SK-N-SH (cell line): ENCODE measurements around the gene CDK6. TPM values are rescaled to one million over a fixed set of nuclear protein-coding genes. Genes with fewer than 3 reads are reported as not detected.
A peak's percentile ranks its signal among the peaks of the same experiment; 100 is the strongest.

Experiments used
- CTCF ChIA-PET: fragments of 300-600, 350-600 bp; formaldehyde crosslinking; extraction: SDS; loops from one replicate; lab custom pipeline; 2021; lab: Yijun Ruan, JAX
- POLR2A ChIA-PET: fragments of 350-600 bp; sonication (Branson Sonifier 250); formaldehyde crosslinking; extraction: SDS; loops from one replicate; lab custom pipeline; 2020; ENCODE audit warnings: antibody characterized with exemption, inconsistent platforms; lab: Yijun Ruan, JAX
- DNase-seq: peaks from one replicate; pipeline ENCODE4 v3.0.0; 2012
- H2AFZ ChIP-seq: fragments of 200-600 bp; sonication (generic); 2 replicates; pipeline ENCODE4 v1.8.1; 2016; ENCODE audit warnings: antibody characterized with exemption, mild to moderate bottlenecking, low read depth
- H3F3A ChIP-seq: fragments of 200-600 bp; sonication (generic); replicated peaks from 2 replicates; pipeline ENCODE3; 2016; ENCODE audit warnings: antibody characterized with exemption, mild to moderate bottlenecking; ENCODE audit not compliant: insufficient read depth
- H3K27ac ChIP-seq, 2 experiments: fragments of 200-500 bp in 1 of 2; fragments of 200-600 bp in 1 of 2; sonication (Bioruptor generic) in 1 of 2; sonication (generic), shearing (Covaris generic) in 1 of 2; 2 replicates each; pipeline versions ENCODE4 v1.5.1 to v1.6.1; 2014 to 2016; ENCODE audit warnings: low read depth in 2 of 2, inconsistent platforms in 1 of 2, low read length in 1 of 2, mild to moderate bottlenecking in 1 of 2, mixed read lengths in 1 of 2
- H3K27me3 ChIP-seq: fragments of 200-600 bp; sonication (generic), shearing (Covaris generic); 2 replicates; pipeline ENCODE4 v1.6.1; 2016; ENCODE audit warnings: mixed run types; ENCODE audit not compliant: insufficient read depth
- H3K36me3 ChIP-seq, 2 experiments: fragments of 200-500 bp in 1 of 2; fragments of 200-600 bp in 1 of 2; sonication (Bioruptor generic) in 1 of 2; sonication (generic) in 1 of 2; replicated peaks in 1 of 2; 2 replicates each; pipeline versions ENCODE3 to v1.5.1; 2014 to 2016; ENCODE audit warnings: low read length in 1 of 2, mild to moderate bottlenecking in 1 of 2; ENCODE audit not compliant: insufficient read depth in 2 of 2, control insufficient read depth in 1 of 2
- H3K4me1 ChIP-seq, 2 experiments: fragments of 200-500 bp in 1 of 2; fragments of 200-600 bp in 1 of 2; sonication (Bioruptor generic) in 1 of 2; sonication (generic), shearing (Covaris generic) in 1 of 2; 2 replicates each; pipeline versions ENCODE4 v1.5.1 to v1.6.1; 2014 to 2016; ENCODE audit warnings: low read depth in 1 of 2, low read length in 1 of 2, mixed run types in 1 of 2; ENCODE audit not compliant: insufficient read depth in 2 of 2, control insufficient read depth in 1 of 2
- H3K4me2 ChIP-seq: fragments of 200-600 bp; sonication (generic), shearing (Covaris generic); 2 replicates; pipeline ENCODE4 v1.6.1; 2017; ENCODE audit warnings: mixed run types
- H3K4me3 ChIP-seq, 2 experiments: fragments of 200-500 bp in 1 of 2; fragments of 200-600 bp in 1 of 2; sonication (Bioruptor generic) in 1 of 2; sonication (generic), shearing (Covaris generic) in 1 of 2; 2 replicates each; pipeline versions ENCODE4 v1.5.1 to v1.8.1; 2014 to 2016; ENCODE audit warnings: low read depth in 2 of 2, inconsistent platforms in 1 of 2, low read length in 1 of 2, mild to moderate bottlenecking in 1 of 2, mixed read lengths in 1 of 2, moderate library complexity in 1 of 2
- H3K79me2 ChIP-seq: fragments of 200-600 bp; sonication (generic); 2 replicates; pipeline ENCODE4 v1.8.1; 2017; ENCODE audit warnings: mild to moderate bottlenecking; ENCODE audit not compliant: insufficient read depth
- H3K9ac ChIP-seq: fragments of 200-600 bp; sonication (generic); 2 replicates; pipeline ENCODE4 v1.6.1; 2017; ENCODE audit warnings: mixed run types
- H3K9me2 ChIP-seq: fragments of 200-600 bp; sonication (generic); 2 replicates; pipeline ENCODE4 v1.6.1; 2017; ENCODE audit warnings: mixed run types
- H3K9me3 ChIP-seq: fragments of 200-600 bp; sonication (generic); 2 replicates; pipeline ENCODE4 v1.6.1; 2017; ENCODE audit warnings: mixed run types, mild to moderate bottlenecking, moderate library complexity
- H4K20me1 ChIP-seq: fragments of 200-600 bp; sonication (generic); 2 replicates; pipeline ENCODE4 v1.6.1; 2017; ENCODE audit warnings: mild to moderate bottlenecking, mixed run types; ENCODE audit not compliant: insufficient read depth
- EP300 ChIP-seq, 2 experiments: IDR thresholded peaks; 2 replicates each; pipeline versions ENCODE4 v1.4.0 to v1.6.1; 2012; ENCODE audit warnings: borderline replicate concordance in 1 of 2, low read depth in 1 of 2, low read length in 1 of 2
- EZH2phosphoT487 ChIP-seq: fragments of 200-600 bp; sonication (generic); IDR thresholded peaks from 2 replicates; pipeline ENCODE4 v1.6.1; 2017; ENCODE audit warnings: low read depth, mixed run types, mild to moderate bottlenecking, antibody characterized with exemption, moderate library complexity, borderline replicate concordance
- FOSL2 ChIP-seq: IDR thresholded peaks from 2 replicates; pipeline ENCODE4 v1.4.0; 2012; ENCODE audit warnings: low read depth, mild to moderate bottlenecking, moderate library complexity, borderline replicate concordance
- FOXM1 ChIP-seq: IDR thresholded peaks from 2 replicates; pipeline ENCODE4 v1.4.0; 2012; ENCODE audit warnings: low read depth, mild to moderate bottlenecking
- GABPA ChIP-seq: IDR thresholded peaks from 2 replicates; pipeline ENCODE4 v1.4.0; 2012; ENCODE audit warnings: low read depth, mild to moderate bottlenecking
- GATA2 ChIP-seq: sonication (generic); formaldehyde crosslinking; IDR thresholded peaks from 2 replicates; pipeline ENCODE4 v1.5.0; 2020; ENCODE audit warnings: mild to moderate bottlenecking, missing genetic modification reagents
- MAX ChIP-seq: IDR thresholded peaks from 2 replicates; pipeline ENCODE4 v1.4.0; 2012; ENCODE audit warnings: low read depth
- MEF2A ChIP-seq: IDR thresholded peaks from 2 replicates; pipeline ENCODE4 v1.4.0; 2012; ENCODE audit warnings: low read depth, borderline replicate concordance
- MXI1 ChIP-seq: IDR thresholded peaks from 2 replicates; pipeline ENCODE4 v1.6.1; 2012; ENCODE audit warnings: mild to moderate bottlenecking, low read depth, low read length, improper control_type of control experiment
- NFIC ChIP-seq: IDR thresholded peaks from 2 replicates; pipeline ENCODE4 v1.4.0; 2012; ENCODE audit warnings: borderline replicate concordance
- POLR2AphosphoS5 ChIP-seq: IDR thresholded peaks from 2 replicates; pipeline ENCODE4 v1.6.1; 2012; ENCODE audit warnings: low read depth, low read length
- RAD21 ChIP-seq: IDR thresholded peaks from 2 replicates; pipeline ENCODE4 v1.6.1; 2012; ENCODE audit warnings: mild to moderate bottlenecking, low read length
- RCOR1 ChIP-seq: fragments of 150-350 bp; IDR thresholded peaks from 2 replicates; pipeline ENCODE4 v1.6.1; 2017; ENCODE audit warnings: antibody characterized with exemption, low read length
- RFX5 ChIP-seq: IDR thresholded peaks from 2 replicates; pipeline ENCODE4 v1.6.1; 2012; ENCODE audit warnings: mild to moderate bottlenecking, improper control_type of control experiment, low read length
- SMC3 ChIP-seq: IDR thresholded peaks from 2 replicates; pipeline ENCODE4 v1.6.1; 2012; ENCODE audit warnings: low read depth, low read length, improper control_type of control experiment
- TAF1 ChIP-seq: IDR thresholded peaks from 2 replicates; pipeline ENCODE4 v1.6.1; 2012; ENCODE audit warnings: low read depth, mild to moderate bottlenecking, low read length, moderate library complexity, borderline replicate concordance
- USF1 ChIP-seq: IDR thresholded peaks from 2 replicates; pipeline ENCODE4 v1.4.0; 2012; ENCODE audit warnings: low read depth, borderline replicate concordance
- YY1 ChIP-seq: IDR thresholded peaks from 2 replicates; pipeline ENCODE4 v1.4.0; 2012; ENCODE audit warnings: low read depth, mild to moderate bottlenecking
- WGBS: methylation state at CpG from one replicate; pipeline ENCODE4 v1.1.6; 2017; ENCODE audit warnings: low lambda C conversion rate; 5-methylcytosine and 5-hydroxymethylcytosine counted together
- polyA plus RNA-seq, 3 experiments: library from polyadenylated mRNA; depleted of rRNA; stranded (reverse); fragments of >200 nt; gene quantifications; 2 replicates each; pipeline ENCODE4 v1.2.3, GENCODE V29; 2012
- TF ChIP-seq, protein P1 (sequence below): fragments of 200-600 bp; sonication (generic); IDR thresholded peaks from 2 replicates; pipeline ENCODE4 v1.6.1; 2017; ENCODE audit warnings: antibody characterized with exemption, mild to moderate bottlenecking, moderate library complexity
- TF ChIP-seq, protein P2 (sequence below): IDR thresholded peaks from 2 replicates; pipeline ENCODE4; 2012
- TF ChIP-seq, protein P3 (sequence below): fragments of 150-350 bp; IDR thresholded peaks from 2 replicates; pipeline ENCODE4 v1.6.1; 2017; ENCODE audit warnings: antibody characterized with exemption, low read length, low read depth, borderline replicate concordance

The CDK6 gene
- polyA plus RNA-seq, 1 of the 3 experiments (the other 2 are of a cell fraction), result 30.3 TPM

GRCh38 chr7:92811158-92811557, 25.2 kb downstream of the CDK6 start:
- POLR2A ChIA-PET, result no interaction called here
- TF ChIP-seq MEF2A (no peak), MXI1 (no peak), RFX5 (no peak)
- H3K36me3 ChIP-seq, result peaks cover 23 to 26% of the 10 kb centered on the region in 2 experiments
- H3K4me2 ChIP-seq, result no peak overlapping the region
- peak overlapping the region in 1 of 2 experiments; percentile 2; a peak in 2 of 4 replicates for H3K27ac ChIP-seq
- H3F3A ChIP-seq, result peaks cover 41% of the 10 kb centered on the region
- no peak for DNase-seq
- WGBS, result 97% methylated on average over 6 of the region's 6 CpGs
- H3K79me2 ChIP-seq, result peaks cover 100% of the 10 kb centered on the region
- H3K9ac ChIP-seq, result no peak overlapping the region
- no peaks in the 10 kb centered on the region for H3K9me2 ChIP-seq
- CTCF ChIA-PET, result interaction anchor here (0.9 to 1.5 kb wide), 3 partner anchors 10 to 21 kb away, joined by 3 to 4 read pairs (median 3); no protein-coding TSS in a partner anchor
- H3K27me3 ChIP-seq, result no peaks in the 10 kb centered on the region
- peaks cover 26% of the 10 kb centered on the region for H4K20me1 ChIP-seq
- no peak overlapping the region for H3K4me3 ChIP-seq
- H3K9me3 ChIP-seq, result peaks cover 3% of the 10 kb centered on the region; the same call in 1 of the 2 replicates
- H3K4me1 ChIP-seq, result peaks cover 18 to 36% of the 10 kb centered on the region in 2 experiments
- no peak overlapping the region for H2AFZ ChIP-seq

DNA sequence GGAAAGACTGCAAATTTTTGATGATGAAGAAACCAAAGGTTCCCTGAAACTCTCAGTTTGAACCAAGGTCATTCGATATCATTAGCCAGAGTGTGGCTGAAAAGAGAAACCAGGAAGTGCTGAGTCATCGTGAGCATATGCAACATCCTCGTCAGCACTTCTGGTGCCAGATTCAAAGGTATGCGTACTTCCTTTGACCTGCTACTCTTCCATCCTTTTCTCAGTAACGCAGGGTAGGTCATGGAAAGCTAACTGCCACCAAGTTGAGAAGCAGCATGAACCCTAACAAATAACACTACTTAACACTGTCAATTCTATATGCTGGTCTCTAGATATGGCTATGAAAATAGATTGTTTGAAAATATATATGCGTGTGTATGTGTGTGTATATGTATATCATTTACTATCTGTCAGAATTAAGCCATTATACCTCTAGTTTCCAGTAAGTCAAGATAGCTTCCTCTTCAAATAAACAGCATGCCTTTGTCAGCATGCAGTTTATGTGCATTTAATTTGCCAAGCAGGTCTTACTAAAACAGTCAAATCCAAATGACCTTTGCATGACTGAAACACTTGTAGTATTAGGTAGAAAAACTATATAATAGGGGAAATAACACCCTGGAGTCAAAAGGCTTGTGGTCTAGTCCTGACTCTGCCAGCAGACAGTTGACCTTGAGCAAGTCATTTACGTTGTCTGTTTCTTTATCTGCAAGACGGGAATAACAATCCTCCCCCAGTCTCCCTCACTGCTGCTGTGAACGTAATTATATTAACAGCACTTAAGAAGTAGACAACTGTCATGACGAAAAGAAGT, 26.4 kb downstream of the CDK6 start:
- Histone ChIP-seq H3K27me3 (no peaks in the 10 kb centered on the region), H3K9me3 (no peaks in the 10 kb centered on the region), H3K27ac (peak overlapping the region; percentile 83 to 93), H3K79me2 (peaks cover 100% of the 10 kb centered on the region), H2AFZ (peak overlapping the region; percentile 62; the same call in 1 of the 2 replicates), H3K9ac (peak overlapping the region; percentile 52; the same call in 1 of the 2 replicates), H3F3A (peaks cover 41% of the 10 kb centered on the region), H3K4me3 (peak overlapping the region in 1 of 2 experiments; percentile 3; a peak in 2 of 4 replicates), H3K36me3 (peaks cover 27 to 28% of the 10 kb centered on the region in 2 experiments), H3K4me1 (peaks cover 18 to 36% of the 10 kb centered on the region in 2 experiments), H3K4me2 (peak overlapping the region; percentile 67), H4K20me1 (peaks cover 20% of the 10 kb centered on the region), H3K9me2 (no peaks in the 10 kb centered on the region)
- DNase-seq, result no peak
- CTCF ChIA-PET, result interaction anchor here (0.7 to 2.1 kb wide), 4 partner anchors 10 to 39 kb away, joined by 3 to 4 read pairs (median 4); no protein-coding TSS in a partner anchor
- POLR2A ChIA-PET, result no interaction called here
- WGBS, result 32% methylated on average over 10 of the region's 10 CpGs
- TF ChIP-seq MAX (peak; percentile 86), RFX5 (no peak), GATA2 (CRISPR knock-in tag) (no peak), GABPA (peak; percentile 41; the same call in 1 of the 2 replicates), USF1 (no peak), SMC3 (no peak), FOSL2 (peak; percentile 93), NFIC (peak; percentile 93), TAF1 (peak; percentile 33; the same call in 1 of the 2 replicates), FOXM1 (no peak), POLR2AphosphoS5 (peak; percentile 79), EZH2phosphoT487 (no peak), YY1 (peak; percentile 38; the same call in 1 of the 2 replicates), EP300 (IDR thresholded peaks at IDR 0.05; ENCODE audit: borderline replicate concordance in 1 of 2, low read depth in 1 of 2, low read length in 1 of 2) (peak in 1 of 2 experiments; percentile 79; a peak in 1 of 4 replicates), MXI1 (no peak), RCOR1 (no peak), RAD21 (no peak)
- TF ChIP-seq, protein P1, sequence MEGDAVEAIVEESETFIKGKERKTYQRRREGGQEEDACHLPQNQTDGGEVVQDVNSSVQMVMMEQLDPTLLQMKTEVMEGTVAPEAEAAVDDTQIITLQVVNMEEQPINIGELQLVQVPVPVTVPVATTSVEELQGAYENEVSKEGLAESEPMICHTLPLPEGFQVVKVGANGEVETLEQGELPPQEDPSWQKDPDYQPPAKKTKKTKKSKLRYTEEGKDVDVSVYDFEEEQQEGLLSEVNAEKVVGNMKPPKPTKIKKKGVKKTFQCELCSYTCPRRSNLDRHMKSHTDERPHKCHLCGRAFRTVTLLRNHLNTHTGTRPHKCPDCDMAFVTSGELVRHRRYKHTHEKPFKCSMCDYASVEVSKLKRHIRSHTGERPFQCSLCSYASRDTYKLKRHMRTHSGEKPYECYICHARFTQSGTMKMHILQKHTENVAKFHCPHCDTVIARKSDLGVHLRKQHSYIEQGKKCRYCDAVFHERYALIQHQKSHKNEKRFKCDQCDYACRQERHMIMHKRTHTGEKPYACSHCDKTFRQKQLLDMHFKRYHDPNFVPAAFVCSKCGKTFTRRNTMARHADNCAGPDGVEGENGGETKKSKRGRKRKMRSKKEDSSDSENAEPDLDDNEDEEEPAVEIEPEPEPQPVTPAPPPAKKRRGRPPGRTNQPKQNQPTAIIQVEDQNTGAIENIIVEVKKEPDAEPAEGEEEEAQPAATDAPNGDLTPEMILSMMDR, result no peak
- TF ChIP-seq, protein P2, sequence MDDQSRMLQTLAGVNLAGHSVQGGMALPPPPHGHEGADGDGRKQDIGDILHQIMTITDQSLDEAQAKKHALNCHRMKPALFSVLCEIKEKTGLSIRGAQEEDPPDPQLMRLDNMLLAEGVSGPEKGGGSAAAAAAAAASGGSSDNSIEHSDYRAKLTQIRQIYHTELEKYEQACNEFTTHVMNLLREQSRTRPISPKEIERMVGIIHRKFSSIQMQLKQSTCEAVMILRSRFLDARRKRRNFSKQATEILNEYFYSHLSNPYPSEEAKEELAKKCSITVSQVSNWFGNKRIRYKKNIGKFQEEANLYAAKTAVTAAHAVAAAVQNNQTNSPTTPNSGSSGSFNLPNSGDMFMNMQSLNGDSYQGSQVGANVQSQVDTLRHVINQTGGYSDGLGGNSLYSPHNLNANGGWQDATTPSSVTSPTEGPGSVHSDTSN, result peak; percentile 52
- TF ChIP-seq, protein P3, sequence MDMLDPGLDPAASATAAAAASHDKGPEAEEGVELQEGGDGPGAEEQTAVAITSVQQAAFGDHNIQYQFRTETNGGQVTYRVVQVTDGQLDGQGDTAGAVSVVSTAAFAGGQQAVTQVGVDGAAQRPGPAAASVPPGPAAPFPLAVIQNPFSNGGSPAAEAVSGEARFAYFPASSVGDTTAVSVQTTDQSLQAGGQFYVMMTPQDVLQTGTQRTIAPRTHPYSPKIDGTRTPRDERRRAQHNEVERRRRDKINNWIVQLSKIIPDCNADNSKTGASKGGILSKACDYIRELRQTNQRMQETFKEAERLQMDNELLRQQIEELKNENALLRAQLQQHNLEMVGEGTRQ, result no peak
